IPS-20b (cell line): ENCODE data around the gene MTR.
A peak's percentile ranks its signal among the peaks of the same experiment; 100 is the strongest.

Source experiments
- H3K27ac ChIP-seq: one replicate; pipeline ENCODE4 v1.5.1; 2013; ENCODE audit warnings: low read length
- H3K27me3 ChIP-seq: 2 replicates; pipeline ENCODE4 v1.6.1; 2013; ENCODE audit warnings: mild to moderate bottlenecking, low read length, inconsistent platforms; ENCODE audit not compliant: insufficient read depth
- H3K36me3 ChIP-seq: 2 replicates; pipeline ENCODE4 v1.6.1; 2013; ENCODE audit warnings: low read depth, mild to moderate bottlenecking, inconsistent platforms, low read length, moderate library complexity; ENCODE audit not compliant: insufficient read depth
- H3K4me1 ChIP-seq: 2 replicates; pipeline ENCODE4 v1.6.1; 2013; ENCODE audit warnings: mild to moderate bottlenecking, control low read depth, inconsistent platforms, low read length, moderate library complexity; ENCODE audit not compliant: insufficient read depth
- H3K4me3 ChIP-seq: 2 replicates; pipeline ENCODE4 v1.5.1; 2013; ENCODE audit warnings: mild to moderate bottlenecking, low read length, inconsistent platforms
- H3K9ac ChIP-seq: 2 replicates; pipeline ENCODE4 v1.6.1; 2013; ENCODE audit warnings: low read depth, mild to moderate bottlenecking, inconsistent platforms, low read length, moderate library complexity
- H3K9me3 ChIP-seq: 2 replicates; pipeline ENCODE4 v1.6.1; 2013; ENCODE audit warnings: mild to moderate bottlenecking, low read depth, low read length, inconsistent platforms; ENCODE audit not compliant: insufficient read depth

Gene MTR

GRCh38 chr1:236795035-236795756 is at the start of gene MTR:
TSS of gene MTR (plus strand) at chr1:236795292. CDS start at chr1:236795704, 412 bp downstream.
- Histone ChIP-seq H3K9me3 (no peaks in the 10 kb centered on the region), H3K27ac (no peak within 1 kb of the TSS), H3K27me3 (peaks cover 19% of the 10 kb centered on the region; the same call in 1 of the 2 replicates), H3K36me3 (no peaks in the 10 kb centered on the region), H3K4me3 (peak within 1 kb of the TSS; percentile 85), H3K9ac (peak within 1 kb of the TSS; percentile 74), H3K4me1 (no peaks in the 10 kb centered on the region)

- Histone ChIP-seq H3K36me3 (peaks cover 11% of the 10 kb centered on the region; the same call in 1 of the 2 replicates), H3K27ac (no peak overlapping the region), H3K4me1 (no peaks in the 10 kb centered on the region), H3K4me3 (no peak overlapping the region), H3K9ac (no peak overlapping the region), H3K9me3 (no peaks in the 10 kb centered on the region), H3K27me3 (no peaks in the 10 kb centered on the region)
Measured at GRCh38 chr1:236746785-236747184, 48.3 kb upstream of the MTR start.

DNA sequence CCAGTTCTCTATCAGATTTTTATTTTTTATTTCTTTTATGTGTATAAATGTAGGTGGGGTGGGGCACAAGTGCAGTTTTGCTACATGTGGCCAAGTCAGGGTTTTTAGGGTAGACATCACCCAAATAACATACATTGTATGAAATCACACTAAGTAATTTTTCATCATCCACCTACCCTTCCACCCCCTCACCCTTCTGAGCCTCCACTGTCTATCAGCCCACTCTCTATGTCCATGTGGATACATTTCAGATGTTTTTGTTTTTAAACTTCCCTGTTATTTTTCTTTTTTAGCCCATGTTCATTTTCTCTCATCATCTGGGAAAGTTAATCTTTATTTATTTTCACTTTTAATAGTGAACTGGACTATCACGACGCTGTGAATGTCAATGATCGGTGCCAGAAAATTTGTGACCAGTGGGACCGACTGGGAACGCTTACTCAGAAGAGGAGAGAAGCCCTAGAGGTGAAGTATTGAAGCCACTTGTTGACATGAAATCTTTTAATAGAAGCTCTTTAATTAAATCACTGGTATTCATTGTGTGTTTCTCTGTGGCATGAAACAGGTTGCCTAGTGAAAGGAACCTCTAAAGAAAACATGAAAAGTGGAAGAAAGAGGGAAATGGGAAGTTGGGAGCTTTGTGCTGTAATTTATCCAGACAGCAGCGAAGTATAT is 47.6 kb upstream of the MTR start:
- H3K9me3 ChIP-seq = no peaks in the 10 kb centered on the region
- peaks cover 11% of the 10 kb centered on the region; the same call in 1 of the 2 replicates for H3K36me3 ChIP-seq
- H3K9ac ChIP-seq = no peak overlapping the region
- H3K27ac ChIP-seq = no peak overlapping the region
- H3K4me3 ChIP-seq = no peak overlapping the region
- no peaks in the 10 kb centered on the region for H3K4me1 ChIP-seq
- no peaks in the 10 kb centered on the region for H3K27me3 ChIP-seq

DNA sequence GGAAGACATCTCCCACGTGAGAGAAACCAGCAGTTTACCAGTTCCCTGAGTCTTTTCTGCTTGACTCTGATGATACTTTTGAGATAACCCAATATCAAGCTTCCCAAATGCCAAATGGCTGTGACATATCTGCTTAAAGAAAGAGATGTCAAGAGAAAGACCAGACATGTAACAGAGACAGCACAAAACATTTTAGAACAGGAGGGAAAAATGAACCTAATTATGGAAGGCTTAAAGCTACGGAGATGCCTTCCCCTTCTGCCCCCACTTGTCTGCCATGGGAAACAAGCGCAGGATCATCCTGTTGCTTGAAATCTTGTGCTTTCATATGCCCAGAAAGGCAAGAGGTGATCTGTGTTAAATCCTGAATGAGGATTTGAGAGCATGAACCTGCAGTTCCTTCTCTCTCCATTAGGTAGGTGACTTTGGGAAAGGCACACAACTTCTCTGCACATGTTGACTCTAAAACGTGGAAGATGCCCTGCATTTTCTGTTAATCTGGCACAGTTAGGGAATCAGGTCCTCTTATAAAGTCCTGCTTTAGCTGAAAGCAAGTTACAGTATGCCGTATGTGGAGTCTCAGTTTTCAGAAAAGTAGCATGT is 46.7 kb upstream of the MTR start:
- no peak overlapping the region for H3K4me3 ChIP-seq
- no peaks in the 10 kb centered on the region for H3K4me1 ChIP-seq
- H3K9me3 ChIP-seq = no peaks in the 10 kb centered on the region
- no peak overlapping the region for H3K9ac ChIP-seq
- H3K36me3 ChIP-seq = peaks cover 3% of the 10 kb centered on the region; the same call in 1 of the 2 replicates
- no peak overlapping the region for H3K27ac ChIP-seq
- H3K27me3 ChIP-seq = no peaks in the 10 kb centered on the region

DNA sequence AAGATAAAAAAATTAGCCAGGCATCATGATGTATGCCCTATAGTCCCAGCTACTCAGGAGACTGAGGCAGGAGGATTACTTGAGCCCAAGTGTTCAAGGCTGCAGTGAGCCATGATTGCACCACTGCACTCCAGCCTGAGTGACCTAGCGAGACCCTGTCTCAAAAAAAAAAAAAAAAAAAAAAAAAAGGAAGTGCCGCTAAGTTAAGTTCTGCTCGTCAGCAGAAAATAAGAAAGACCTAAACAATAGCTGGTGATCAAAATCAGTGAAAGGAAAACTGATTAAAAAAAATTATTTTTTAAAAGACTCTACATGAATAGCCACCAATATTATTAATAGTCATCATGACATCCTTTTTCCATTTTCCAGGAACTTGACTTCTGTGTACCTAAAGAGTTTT is 44.2 kb upstream of the MTR start:
- Histone ChIP-seq H3K27ac (no peak overlapping the region), H3K4me3 (no peak overlapping the region), H3K4me1 (no peaks in the 10 kb centered on the region), H3K36me3 (peaks cover 9% of the 10 kb centered on the region; the same call in 1 of the 2 replicates), H3K9ac (no peak overlapping the region), H3K9me3 (no peaks in the 10 kb centered on the region), H3K27me3 (no peaks in the 10 kb centered on the region)

DNA sequence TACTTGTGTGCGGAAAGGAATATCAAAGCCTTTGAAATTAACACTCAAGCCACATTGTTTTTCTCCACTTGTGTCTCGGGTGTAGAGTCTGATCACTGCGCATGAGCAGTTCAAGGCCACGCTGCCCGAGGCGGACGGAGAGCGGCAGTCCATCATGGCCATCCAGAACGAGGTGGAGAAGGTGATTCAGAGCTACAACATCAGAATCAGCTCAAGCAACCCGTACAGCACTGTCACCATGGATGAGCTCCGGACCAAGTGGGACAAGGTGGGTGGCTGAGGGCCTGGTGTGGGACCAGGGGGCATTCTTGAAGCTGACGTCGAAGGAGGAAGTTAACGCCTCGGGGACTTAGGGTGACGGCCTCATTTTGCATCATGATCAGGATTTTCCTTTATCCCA is 43.7 kb upstream of the MTR start:
- peaks cover 9% of the 10 kb centered on the region; the same call in 1 of the 2 replicates for H3K36me3 ChIP-seq
- H3K27me3 ChIP-seq = no peaks in the 10 kb centered on the region
- H3K4me3 ChIP-seq = no peak overlapping the region
- H3K27ac ChIP-seq = no peak overlapping the region
- H3K4me1 ChIP-seq = no peaks in the 10 kb centered on the region
- H3K9me3 ChIP-seq = no peaks in the 10 kb centered on the region
- no peak overlapping the region for H3K9ac ChIP-seq

DNA sequence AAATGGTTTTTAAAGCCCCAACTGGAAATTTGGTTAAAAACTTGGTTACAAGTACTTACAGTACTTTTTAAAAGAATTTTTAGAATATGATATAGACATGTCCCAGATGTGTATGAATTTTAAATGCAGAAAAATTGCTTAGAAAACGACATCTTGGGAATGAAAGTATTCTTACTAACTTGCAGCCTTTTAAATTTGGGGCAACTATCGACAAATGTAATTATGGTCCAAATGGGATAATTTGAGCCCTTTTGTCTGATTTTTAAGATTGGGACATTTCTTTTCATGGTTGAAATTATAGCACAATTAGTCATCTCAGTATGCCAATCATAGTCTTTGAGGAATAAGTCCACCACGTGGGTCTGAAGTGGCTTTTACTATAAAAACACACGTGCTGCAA is 43.2 kb upstream of the MTR start:
- no peaks in the 10 kb centered on the region for H3K9me3 ChIP-seq
- H3K4me1 ChIP-seq = no peaks in the 10 kb centered on the region
- no peaks in the 10 kb centered on the region for H3K27me3 ChIP-seq
- H3K27ac ChIP-seq = no peak overlapping the region
- no peak overlapping the region for H3K9ac ChIP-seq
- H3K4me3 ChIP-seq = no peak overlapping the region
- peaks cover 9% of the 10 kb centered on the region; the same call in 1 of the 2 replicates for H3K36me3 ChIP-seq

DNA sequence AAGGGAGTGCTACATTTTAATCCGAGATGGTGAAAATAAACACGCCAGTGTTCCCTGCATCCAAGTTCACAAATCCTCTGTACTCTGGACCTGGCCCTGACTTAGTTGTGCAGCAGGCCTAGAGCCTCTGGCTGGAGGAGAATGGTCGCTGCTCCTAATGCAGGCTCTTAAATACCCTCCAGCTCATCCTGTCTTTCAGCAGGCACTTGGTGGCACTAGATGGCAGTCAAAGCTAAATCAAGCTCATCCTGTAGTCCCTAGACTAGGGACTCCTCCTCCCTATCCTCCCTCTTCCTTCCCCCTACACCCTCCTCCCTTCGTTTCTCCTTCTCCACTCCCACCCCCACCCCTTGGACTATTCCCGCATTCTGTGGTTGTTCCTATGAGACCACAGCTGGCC is 41.6 kb upstream of the MTR start:
- H3K4me3 ChIP-seq = no peak overlapping the region
- no peak overlapping the region for H3K9ac ChIP-seq
- H3K36me3 ChIP-seq = peaks cover 9% of the 10 kb centered on the region; the same call in 1 of the 2 replicates
- no peaks in the 10 kb centered on the region for H3K4me1 ChIP-seq
- no peaks in the 10 kb centered on the region for H3K9me3 ChIP-seq
- no peak overlapping the region for H3K27ac ChIP-seq
- no peaks in the 10 kb centered on the region for H3K27me3 ChIP-seq

- Histone ChIP-seq H3K4me1 (no peaks in the 10 kb centered on the region), H3K4me3 (no peak overlapping the region), H3K27me3 (no peaks in the 10 kb centered on the region), H3K36me3 (peaks cover 9% of the 10 kb centered on the region; the same call in 1 of the 2 replicates), H3K27ac (no peak overlapping the region), H3K9ac (no peak overlapping the region), H3K9me3 (no peaks in the 10 kb centered on the region)
Measured at GRCh38 chr1:236753964-236754363, 41.1 kb upstream of the MTR start.

GRCh38 chr1:236754525-236755210 is 40.4 kb upstream of the MTR start:
- H3K27ac ChIP-seq = no peak overlapping the region
- no peaks in the 10 kb centered on the region for H3K4me1 ChIP-seq
- no peak overlapping the region for H3K4me3 ChIP-seq
- H3K27me3 ChIP-seq = no peaks in the 10 kb centered on the region
- H3K9ac ChIP-seq = no peak overlapping the region
- peaks cover 9% of the 10 kb centered on the region; the same call in 1 of the 2 replicates for H3K36me3 ChIP-seq
- no peaks in the 10 kb centered on the region for H3K9me3 ChIP-seq

GRCh38 chr1:236757640-236758039 is 37.5 kb upstream of the MTR start:
- Histone ChIP-seq H3K27ac (no peak overlapping the region), H3K9me3 (no peaks in the 10 kb centered on the region), H3K36me3 (0 out of 2 replicates have a peak, but pooled peaks cover 6% of the 10 kb centered on the region), H3K4me1 (no peaks in the 10 kb centered on the region), H3K4me3 (no peak overlapping the region), H3K9ac (no peak overlapping the region), H3K27me3 (no peaks in the 10 kb centered on the region)
